Natural killer cell (primary cell): Measurements from ENCODE around the gene PLA2G6. TPM values are rescaled to one million over a fixed set of nuclear protein-coding genes. Genes with fewer than 3 reads are reported as not detected.

Experiments used
- ATAC-seq, 3 donors: fragments of 150-1000 bp in 2 of 3; fragments of 200-7000 bp in 1 of 3; cut with Tn5 transposase; 1 replicate in 1 of 3; 2 replicates in 2 of 3; pipeline ENCODE4 v1.10.0; 2021; ENCODE audit warnings: mild to moderate bottlenecking in 2 of 3, moderate library complexity in 2 of 3
- DNase-seq, 2 donors: peaks; one replicate each; pipeline versions ENCODE4 v3.0.0 to v3.0.0-alpha.2; 2013 to 2021; ENCODE audit warnings: mixed read lengths in 1 of 2
- H3K27ac ChIP-seq: one replicate; pipeline ENCODE4 v1.5.1; 2013; ENCODE audit warnings: mild to moderate bottlenecking, low read length
- H3K27me3 ChIP-seq: one replicate; pipeline ENCODE4 v1.6.1; 2013; ENCODE audit warnings: low read length; ENCODE audit not compliant: control insufficient read depth, insufficient read depth
- H3K36me3 ChIP-seq: one replicate; pipeline ENCODE4 v1.6.1; 2013; ENCODE audit warnings: low read length; ENCODE audit not compliant: control insufficient read depth, insufficient read depth
- H3K4me1 ChIP-seq: one replicate; pipeline ENCODE4 v1.6.1; 2013; ENCODE audit warnings: low read length; ENCODE audit not compliant: control insufficient read depth, insufficient read depth
- H3K4me3 ChIP-seq: one replicate; pipeline ENCODE4 v1.5.1; 2013; ENCODE audit warnings: low read length
- H3K9me3 ChIP-seq: one replicate; pipeline ENCODE4 v1.6.1; 2013; ENCODE audit warnings: low read length; ENCODE audit not compliant: control insufficient read depth, insufficient read depth
- H3K27ac Mint-ChIP-seq, 2 donors: one replicate each; pipeline ENCODE4 v1.8.0; 2022; ENCODE audit warnings: mild to moderate bottlenecking in 2 of 2, mixed read lengths in 2 of 2, moderate library complexity in 1 of 2
- H3K27me3 Mint-ChIP-seq, 2 donors: one replicate each; pipeline ENCODE4 v1.8.0; 2022; ENCODE audit warnings: low read depth in 2 of 2, mixed read lengths in 2 of 2
- H3K36me3 Mint-ChIP-seq: one replicate; pipeline ENCODE4 v1.8.0; 2022; ENCODE audit warnings: mixed read lengths
- H3K4me1 Mint-ChIP-seq, 2 donors: one replicate each; pipeline ENCODE4 v1.8.0; 2022; ENCODE audit warnings: mixed read lengths in 2 of 2
- H3K4me3 Mint-ChIP-seq: one replicate; pipeline ENCODE4 v1.8.0; 2022; ENCODE audit warnings: mild to moderate bottlenecking, moderate library complexity, mixed read lengths
- H3K9me3 Mint-ChIP-seq, 2 donors: one replicate each; pipeline ENCODE4 v1.8.0; 2022; ENCODE audit warnings: mixed read lengths in 2 of 2
- WGBS: methylation state at CpG from one replicate; pipeline ENCODE4 v1.1.7; 2013; ENCODE audit warnings: missing lambda C conversion rate; ENCODE audit not compliant: insufficient coverage; 5-methylcytosine and 5-hydroxymethylcytosine counted together
- intact Hi-C: fragments of 100-400 bp; cut with micrococcal nuclease; formaldehyde crosslinking; loops from one replicate; pipeline ENCODE4 v1.14.2; 2022
- total RNA-seq, 4 donors: library from RNA; stranded (reverse); fragments of 120-200 nt in 1 of 4; gene quantifications; one replicate each; pipeline versions ENCODE4 v1.2.3 to v1.2.4, GENCODE V29; 2013 to 2022
- TF ChIP-seq, protein P1 (sequence below): fragments of 200-600 bp; IDR thresholded peaks from one replicate; pipeline ENCODE4 v1.8.0; 2022; ENCODE audit warnings: antibody characterized with exemption

The PLA2G6 gene
- total RNA-seq, 3 donors from 2014 or later (not counting 1 experiment from before 2014, with no cell fraction given): 137 to 167 (median 145) TPM

DNA sequence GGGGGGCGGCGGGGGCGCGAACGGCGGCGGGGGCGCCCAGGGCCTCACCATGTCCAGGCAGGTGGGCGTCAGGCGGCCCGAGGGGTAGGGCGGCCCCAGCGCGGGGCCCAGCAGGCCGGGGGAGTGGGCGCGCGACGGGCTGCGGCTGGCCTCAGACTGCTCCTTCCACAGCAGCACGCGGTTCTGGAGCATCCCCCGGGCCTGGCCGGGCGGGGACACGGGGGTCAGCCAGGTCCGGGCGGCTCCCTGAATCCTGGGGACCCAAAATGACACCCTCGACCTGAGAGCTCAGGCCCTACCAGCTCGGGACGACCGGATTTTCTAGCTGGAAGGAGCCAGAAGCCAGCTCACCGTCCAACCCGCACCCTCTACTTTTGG lies 92.2 kb downstream of the PLA2G6 start:
- H3K27ac Mint-ChIP-seq: no peak overlapping the region
- WGBS: 51% methylated on average over 34 of the region's 34 CpGs
- Histone ChIP-seq H3K9me3 (no peaks in the 10 kb centered on the region), H3K27ac (no peak overlapping the region), H3K27me3 (no peaks in the 10 kb centered on the region), H3K36me3 (peaks cover 5% of the 10 kb centered on the region), H3K4me3 (no peak overlapping the region), H3K4me1 (no peaks in the 10 kb centered on the region)
- intact Hi-C loops: no loop called here
- H3K4me1 Mint-ChIP-seq: no peaks in the 10 kb centered on the region
- TF ChIP-seq, protein P1, sequence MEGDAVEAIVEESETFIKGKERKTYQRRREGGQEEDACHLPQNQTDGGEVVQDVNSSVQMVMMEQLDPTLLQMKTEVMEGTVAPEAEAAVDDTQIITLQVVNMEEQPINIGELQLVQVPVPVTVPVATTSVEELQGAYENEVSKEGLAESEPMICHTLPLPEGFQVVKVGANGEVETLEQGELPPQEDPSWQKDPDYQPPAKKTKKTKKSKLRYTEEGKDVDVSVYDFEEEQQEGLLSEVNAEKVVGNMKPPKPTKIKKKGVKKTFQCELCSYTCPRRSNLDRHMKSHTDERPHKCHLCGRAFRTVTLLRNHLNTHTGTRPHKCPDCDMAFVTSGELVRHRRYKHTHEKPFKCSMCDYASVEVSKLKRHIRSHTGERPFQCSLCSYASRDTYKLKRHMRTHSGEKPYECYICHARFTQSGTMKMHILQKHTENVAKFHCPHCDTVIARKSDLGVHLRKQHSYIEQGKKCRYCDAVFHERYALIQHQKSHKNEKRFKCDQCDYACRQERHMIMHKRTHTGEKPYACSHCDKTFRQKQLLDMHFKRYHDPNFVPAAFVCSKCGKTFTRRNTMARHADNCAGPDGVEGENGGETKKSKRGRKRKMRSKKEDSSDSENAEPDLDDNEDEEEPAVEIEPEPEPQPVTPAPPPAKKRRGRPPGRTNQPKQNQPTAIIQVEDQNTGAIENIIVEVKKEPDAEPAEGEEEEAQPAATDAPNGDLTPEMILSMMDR: no peak
- H3K36me3 Mint-ChIP-seq: no peaks in the 10 kb centered on the region
- ATAC-seq: no peak
- H3K4me3 Mint-ChIP-seq: no peak overlapping the region
- no peak for DNase-seq
- H3K27me3 Mint-ChIP-seq: no peaks in the 10 kb centered on the region
- H3K9me3 Mint-ChIP-seq: no peaks in the 10 kb centered on the region

DNA sequence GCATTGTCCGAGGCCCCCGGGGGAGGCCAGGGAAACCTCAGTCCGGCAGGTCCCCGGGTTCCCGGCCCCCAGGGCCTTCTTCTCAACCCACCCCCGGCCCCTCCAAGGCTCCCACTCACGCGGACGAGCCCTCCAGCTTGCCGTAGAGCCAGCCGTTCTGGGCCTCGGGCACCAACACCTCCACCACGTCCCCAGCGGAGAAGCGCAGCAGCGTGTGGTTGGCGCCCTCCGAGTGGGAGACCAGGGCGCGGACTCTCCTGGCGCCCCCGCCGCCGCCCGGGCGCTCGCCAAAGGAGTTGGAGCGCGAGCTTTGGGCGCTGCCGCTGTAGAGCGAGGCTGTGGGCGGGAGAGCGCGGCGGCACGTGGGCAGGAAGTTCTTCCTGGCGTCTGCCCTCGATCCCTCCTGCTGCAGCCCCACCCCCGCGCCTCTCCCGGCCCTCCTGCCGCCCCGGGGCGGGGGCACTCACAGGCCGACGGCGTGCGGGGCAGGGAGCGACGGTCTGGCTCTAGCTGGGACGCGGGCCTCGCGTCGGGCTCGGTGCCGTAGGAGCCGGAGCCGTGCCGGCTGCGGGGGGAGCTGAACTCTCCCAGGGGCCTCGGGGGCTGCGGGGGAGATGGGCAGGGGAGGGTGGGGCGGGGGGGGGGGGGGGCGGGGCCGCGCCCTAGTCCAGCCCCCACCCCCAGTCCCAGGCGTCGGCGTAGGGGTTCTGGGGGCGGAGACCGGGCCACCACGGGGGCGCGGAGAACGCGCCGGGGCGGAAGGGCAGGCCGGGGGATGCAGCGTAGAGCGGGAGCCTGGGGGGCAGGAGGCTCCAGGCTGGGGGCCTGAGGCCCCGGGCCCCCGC lies 92.8 kb downstream of the PLA2G6 start:
- Mint-ChIP-seq H3K36me3 (no peaks in the 10 kb centered on the region), H3K27ac (no peak overlapping the region), H3K27me3 (no peaks in the 10 kb centered on the region), H3K4me1 (no peaks in the 10 kb centered on the region), H3K9me3 (no peaks in the 10 kb centered on the region), H3K4me3 (no peak overlapping the region)
- no peak for ATAC-seq
- TF ChIP-seq, protein P1: no peak
- 44% methylated on average over 73 of the region's 85 CpGs for WGBS
- Histone ChIP-seq H3K4me1 (no peaks in the 10 kb centered on the region), H3K9me3 (no peaks in the 10 kb centered on the region), H3K27me3 (no peaks in the 10 kb centered on the region), H3K36me3 (peaks cover 4% of the 10 kb centered on the region), H3K4me3 (no peak overlapping the region), H3K27ac (no peak overlapping the region)
- no peak for DNase-seq
- intact Hi-C loops: no loop called here

DNA sequence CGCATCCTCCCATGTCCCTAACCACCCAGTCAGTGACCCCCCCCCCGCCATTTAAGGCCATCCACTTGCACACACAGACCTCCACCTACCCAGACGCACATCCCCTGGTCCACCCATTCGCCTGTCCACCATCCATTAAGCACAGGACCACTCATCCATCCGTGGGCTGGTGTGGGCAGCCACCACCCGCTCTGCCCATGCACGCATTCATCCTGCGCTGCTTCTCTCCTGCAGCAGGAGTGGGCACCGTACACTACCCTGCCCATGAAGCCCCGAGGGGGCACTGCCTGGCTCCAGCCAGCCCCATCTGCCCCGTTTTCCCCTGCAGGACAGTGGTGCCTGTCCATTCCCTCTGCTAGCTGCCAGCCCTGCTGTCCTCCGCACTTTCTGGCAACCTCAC lies 93.8 kb downstream of the PLA2G6 start:
- H3K27me3 Mint-ChIP-seq: no peaks in the 10 kb centered on the region
- H3K4me1 ChIP-seq: no peaks in the 10 kb centered on the region
- peaks cover 2% of the 10 kb centered on the region for H3K27me3 ChIP-seq
- H3K4me3 Mint-ChIP-seq: no peak overlapping the region
- H3K27ac ChIP-seq: no peak overlapping the region
- no peaks in the 10 kb centered on the region for H3K36me3 Mint-ChIP-seq
- ATAC-seq: no peak
- TF ChIP-seq, protein P1: no peak
- no peaks in the 10 kb centered on the region for H3K4me1 Mint-ChIP-seq
- H3K36me3 ChIP-seq: peaks cover 2% of the 10 kb centered on the region
- 95% methylated on average over 11 of the region's 12 CpGs for whole genome bisulfite sequencing
- DNase-seq: no peak
- no peaks in the 10 kb centered on the region for H3K9me3 Mint-ChIP-seq
- intact Hi-C loops: no loop called here
- no peak overlapping the region for H3K27ac Mint-ChIP-seq
- no peak overlapping the region for H3K4me3 ChIP-seq
- H3K9me3 ChIP-seq: no peaks in the 10 kb centered on the region

DNA sequence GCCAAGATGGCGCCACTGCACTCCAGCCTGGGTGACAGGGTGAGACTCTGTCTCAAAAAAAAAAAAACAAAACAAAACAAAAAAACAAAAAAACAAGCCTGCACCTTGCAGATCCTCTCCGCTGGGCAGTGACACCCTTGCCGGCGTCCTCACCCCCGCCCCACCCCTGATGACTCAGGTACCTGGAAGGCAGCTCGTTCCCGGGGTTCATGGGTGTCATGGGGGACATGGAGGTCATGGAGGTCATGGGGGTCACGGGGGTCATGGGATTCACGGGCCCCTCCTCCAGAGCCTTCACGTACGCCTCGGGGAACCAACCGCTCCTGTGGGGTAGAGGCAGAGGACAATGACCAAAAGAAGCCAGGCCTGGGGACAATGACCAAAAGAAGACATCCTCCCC lies 94.7 kb downstream of the PLA2G6 start:
- H3K27me3 Mint-ChIP-seq: no peaks in the 10 kb centered on the region
- no peaks in the 10 kb centered on the region for H3K36me3 ChIP-seq
- H3K4me3 ChIP-seq: no peak overlapping the region
- H3K27me3 ChIP-seq: peaks cover 9% of the 10 kb centered on the region
- no peak overlapping the region for H3K27ac ChIP-seq
- WGBS: 91% methylated on average over 13 of the region's 13 CpGs
- TF ChIP-seq, protein P1: no peak
- no peaks in the 10 kb centered on the region for H3K36me3 Mint-ChIP-seq
- no peak overlapping the region for H3K27ac Mint-ChIP-seq
- no peak overlapping the region for H3K4me3 Mint-ChIP-seq
- no peaks in the 10 kb centered on the region for H3K9me3 ChIP-seq
- DNase-seq (no peak), ATAC-seq (no peak)
- intact Hi-C loops: no loop called here
- H3K4me1 Mint-ChIP-seq: peaks cover 0 to 6% of the 10 kb centered on the region in 2 donors
- peaks cover 7% of the 10 kb centered on the region for H3K4me1 ChIP-seq
- H3K9me3 Mint-ChIP-seq: no peaks in the 10 kb centered on the region
